Measurements from ENCODE around the gene GATD1.

DNA sequence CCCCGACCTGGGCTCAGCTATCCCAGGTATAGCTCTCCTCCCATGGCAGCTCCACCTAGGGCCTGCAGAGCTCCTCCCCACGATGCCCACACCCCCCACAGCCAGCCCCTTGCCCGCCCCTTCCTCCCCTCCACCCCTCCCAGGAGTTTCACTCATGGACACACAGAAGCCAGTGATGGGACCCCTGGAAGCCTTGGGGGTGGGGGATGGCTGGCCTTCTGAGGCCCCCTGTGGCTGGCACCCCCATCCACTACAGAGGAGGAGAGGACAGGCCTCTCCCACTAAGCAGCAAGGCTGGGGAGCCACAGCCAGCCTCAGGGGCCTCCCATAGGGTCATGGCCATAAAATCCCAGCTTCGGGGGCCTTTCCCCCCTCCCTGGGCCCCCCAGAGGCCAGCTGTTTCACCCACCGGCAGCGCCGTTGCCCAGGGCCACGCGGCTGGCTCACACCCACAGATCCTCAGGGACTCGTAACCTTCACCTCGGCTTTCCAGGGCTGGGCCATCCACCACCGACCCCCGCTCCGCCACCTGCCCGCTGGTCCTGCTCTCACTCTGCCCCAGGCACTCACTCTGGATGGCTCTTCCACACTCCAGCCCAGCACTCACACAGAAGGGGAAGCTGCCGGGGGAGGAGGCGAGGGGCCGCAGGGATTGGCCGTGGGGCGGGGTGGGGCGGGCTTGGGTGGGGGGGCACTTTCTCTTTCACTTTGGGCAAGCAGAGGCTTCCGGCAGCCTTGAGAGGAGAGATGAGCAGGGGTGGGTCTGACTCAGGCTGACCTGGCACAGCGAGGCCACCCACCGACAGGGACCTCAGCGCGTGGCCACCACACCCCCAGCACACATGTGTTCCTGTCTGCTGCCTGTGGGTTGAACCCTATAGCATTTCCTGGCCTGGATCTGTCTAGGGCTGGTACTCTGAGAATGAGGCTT, 18.6 kb upstream of the GATD1 start:
- TF ChIP-seq, protein P1, sequence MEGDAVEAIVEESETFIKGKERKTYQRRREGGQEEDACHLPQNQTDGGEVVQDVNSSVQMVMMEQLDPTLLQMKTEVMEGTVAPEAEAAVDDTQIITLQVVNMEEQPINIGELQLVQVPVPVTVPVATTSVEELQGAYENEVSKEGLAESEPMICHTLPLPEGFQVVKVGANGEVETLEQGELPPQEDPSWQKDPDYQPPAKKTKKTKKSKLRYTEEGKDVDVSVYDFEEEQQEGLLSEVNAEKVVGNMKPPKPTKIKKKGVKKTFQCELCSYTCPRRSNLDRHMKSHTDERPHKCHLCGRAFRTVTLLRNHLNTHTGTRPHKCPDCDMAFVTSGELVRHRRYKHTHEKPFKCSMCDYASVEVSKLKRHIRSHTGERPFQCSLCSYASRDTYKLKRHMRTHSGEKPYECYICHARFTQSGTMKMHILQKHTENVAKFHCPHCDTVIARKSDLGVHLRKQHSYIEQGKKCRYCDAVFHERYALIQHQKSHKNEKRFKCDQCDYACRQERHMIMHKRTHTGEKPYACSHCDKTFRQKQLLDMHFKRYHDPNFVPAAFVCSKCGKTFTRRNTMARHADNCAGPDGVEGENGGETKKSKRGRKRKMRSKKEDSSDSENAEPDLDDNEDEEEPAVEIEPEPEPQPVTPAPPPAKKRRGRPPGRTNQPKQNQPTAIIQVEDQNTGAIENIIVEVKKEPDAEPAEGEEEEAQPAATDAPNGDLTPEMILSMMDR (IDR thresholded peaks at IDR 0.05; ENCODE audit: low read depth, low read length): no peak
- no peak for TF ChIP-seq EZH2phosphoT487 (IDR thresholded peaks at IDR 0.05; ENCODE audit: low read depth)
